Epithelial cell of esophagus (primary cell): ENCODE data around the gene ZBTB6.

Experiments
- DNase-seq: peaks from one replicate; pipeline ENCODE4 v3.0.0; 2010; ENCODE audit warnings: low read depth
- H3K4me3 ChIP-seq: 2 replicates; pipeline ENCODE4 v1.5.1; 2011; ENCODE audit warnings: mild to moderate bottlenecking, low read length, control low read depth
- TF ChIP-seq, protein P1 (sequence below): IDR thresholded peaks from 2 replicates; pipeline ENCODE4 v1.5.1; 2011; ENCODE audit warnings: low read depth, mild to moderate bottlenecking, low read length, control low read depth, inconsistent platforms; ENCODE audit not compliant: insufficient read depth; ENCODE audit errors: missing control alignments

Gene ZBTB6

DNA sequence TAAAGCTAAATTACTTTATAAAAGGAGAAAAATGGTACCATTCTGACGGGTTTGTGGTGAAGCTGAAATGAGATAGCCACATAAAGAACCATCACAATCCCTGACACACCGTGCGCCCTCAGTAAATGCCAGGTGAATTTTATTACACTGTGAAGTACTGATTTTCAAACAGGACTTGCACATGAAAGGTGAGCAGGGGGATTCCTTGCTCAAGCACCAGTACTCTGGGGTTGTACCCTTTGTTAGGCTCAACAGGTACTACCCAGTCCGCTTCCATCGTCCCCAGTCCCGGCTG, 27.3 kb upstream of the ZBTB6 start:
- TF ChIP-seq, protein P1, sequence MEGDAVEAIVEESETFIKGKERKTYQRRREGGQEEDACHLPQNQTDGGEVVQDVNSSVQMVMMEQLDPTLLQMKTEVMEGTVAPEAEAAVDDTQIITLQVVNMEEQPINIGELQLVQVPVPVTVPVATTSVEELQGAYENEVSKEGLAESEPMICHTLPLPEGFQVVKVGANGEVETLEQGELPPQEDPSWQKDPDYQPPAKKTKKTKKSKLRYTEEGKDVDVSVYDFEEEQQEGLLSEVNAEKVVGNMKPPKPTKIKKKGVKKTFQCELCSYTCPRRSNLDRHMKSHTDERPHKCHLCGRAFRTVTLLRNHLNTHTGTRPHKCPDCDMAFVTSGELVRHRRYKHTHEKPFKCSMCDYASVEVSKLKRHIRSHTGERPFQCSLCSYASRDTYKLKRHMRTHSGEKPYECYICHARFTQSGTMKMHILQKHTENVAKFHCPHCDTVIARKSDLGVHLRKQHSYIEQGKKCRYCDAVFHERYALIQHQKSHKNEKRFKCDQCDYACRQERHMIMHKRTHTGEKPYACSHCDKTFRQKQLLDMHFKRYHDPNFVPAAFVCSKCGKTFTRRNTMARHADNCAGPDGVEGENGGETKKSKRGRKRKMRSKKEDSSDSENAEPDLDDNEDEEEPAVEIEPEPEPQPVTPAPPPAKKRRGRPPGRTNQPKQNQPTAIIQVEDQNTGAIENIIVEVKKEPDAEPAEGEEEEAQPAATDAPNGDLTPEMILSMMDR: no peak
- DNase-seq: no peak
- peak overlapping the region; percentile 29 for H3K4me3 ChIP-seq

DNA sequence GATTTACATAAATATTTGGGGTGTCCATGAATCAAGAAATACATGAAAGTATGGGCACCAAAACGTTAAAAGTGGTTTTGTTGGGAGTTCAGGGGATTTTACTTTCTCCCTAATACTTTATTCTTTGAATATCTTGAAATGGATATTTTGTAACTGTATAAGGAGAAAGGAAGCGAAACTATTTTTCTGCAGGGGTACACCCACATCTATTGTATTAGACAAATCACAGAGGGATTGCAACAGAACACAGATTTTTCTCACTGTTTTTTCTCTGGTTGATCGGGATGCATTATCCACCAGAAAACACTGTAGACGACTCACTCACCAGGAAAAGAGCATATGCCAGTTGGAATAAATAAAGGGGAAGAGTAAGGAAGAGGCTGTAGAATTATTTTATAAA, 26.5 kb upstream of the ZBTB6 start:
- TF ChIP-seq, protein P1: no peak
- DNase-seq: no peak
- no peak overlapping the region for H3K4me3 ChIP-seq

DNA sequence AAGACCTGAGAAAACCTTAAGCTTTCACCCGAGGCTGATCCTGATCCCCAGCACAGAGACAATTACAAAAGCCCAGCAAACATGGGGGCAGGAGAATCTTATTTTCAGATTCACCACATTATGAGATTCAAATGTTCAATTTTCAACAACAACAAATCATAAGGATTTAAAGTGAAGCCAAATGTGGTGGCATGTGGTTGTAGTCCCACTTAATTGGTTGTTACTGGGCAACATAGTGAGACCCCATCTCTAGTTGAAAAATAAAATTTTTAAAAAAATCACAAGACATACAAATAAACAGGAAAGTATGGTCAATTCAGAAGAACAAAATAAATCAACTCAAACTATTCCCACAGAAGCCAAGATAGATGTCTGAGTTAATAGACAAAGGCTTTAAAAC, 23.8 kb upstream of the ZBTB6 start:
- TF ChIP-seq, protein P1: no peak
- no peak overlapping the region for H3K4me3 ChIP-seq
- DNase-seq: no peak

DNA sequence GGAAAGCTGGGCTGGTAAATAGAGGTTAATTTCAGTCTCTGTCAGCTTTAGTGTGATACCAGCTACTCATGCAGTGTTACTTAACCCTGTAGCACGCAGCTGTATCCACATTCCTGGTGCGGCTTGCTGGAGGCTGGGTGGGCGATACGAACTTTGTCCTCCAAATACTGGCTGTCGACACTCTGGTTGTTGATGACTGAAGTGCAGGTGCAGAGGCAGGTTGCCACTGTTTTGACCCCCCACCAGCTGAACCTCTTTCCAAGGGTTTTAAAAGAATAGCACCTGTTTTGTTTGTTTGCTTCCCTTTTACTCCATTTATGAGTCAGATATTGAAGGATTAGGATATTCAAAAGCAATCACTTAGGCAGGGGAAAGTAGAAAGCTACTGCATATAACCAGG, 23.3 kb upstream of the ZBTB6 start:
- H3K4me3 ChIP-seq: no peak overlapping the region
- no peak for DNase-seq
- TF ChIP-seq, protein P1: no peak

DNA sequence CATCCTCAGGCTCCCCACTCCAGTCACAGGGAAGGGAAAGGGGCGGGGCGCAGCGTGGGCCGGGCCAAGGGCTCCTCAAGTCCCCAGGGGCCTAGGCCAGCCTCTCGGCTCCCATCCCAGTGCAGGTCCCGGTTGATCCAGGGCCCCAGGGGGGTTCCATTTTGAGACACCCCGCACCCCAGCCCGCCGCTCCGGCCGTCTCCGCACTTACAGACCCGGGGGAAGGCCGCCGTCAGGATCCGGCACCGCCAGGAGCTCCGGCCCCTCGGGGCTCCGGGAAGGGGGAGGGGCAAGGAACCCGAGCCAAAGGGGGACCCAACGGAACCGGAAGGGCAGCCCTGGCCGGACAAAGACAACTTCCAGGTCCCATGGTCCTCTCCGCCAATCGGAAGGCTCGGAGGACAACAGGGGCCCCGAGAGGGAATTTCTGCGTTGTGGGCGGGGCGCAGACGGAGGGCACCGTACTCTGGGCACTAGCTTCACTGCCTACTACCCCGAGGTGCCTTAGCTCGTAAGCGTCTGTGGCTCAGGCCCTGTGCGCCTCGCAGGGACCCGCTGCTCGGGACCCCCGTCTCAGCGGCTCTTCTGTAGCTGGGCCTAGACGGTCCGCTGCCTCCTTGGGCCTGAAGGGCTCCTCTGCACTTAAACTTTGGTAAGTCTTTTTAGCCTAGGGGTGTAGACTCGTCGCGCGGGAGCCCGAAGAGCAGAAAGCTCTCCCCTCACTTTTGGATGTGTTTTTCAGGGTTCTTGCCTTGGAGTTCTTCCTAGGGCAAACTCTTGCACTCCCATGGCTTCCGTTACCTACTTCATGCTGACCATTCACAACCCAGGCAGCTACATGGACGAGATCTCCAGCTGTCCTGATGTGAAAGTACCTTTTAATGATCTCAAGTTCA, 18.4 kb upstream of the ZBTB6 start, which contains the start of gene ZBTB26:
ZBTB26 (minus strand) TSS at position 287 of the 896 bp plus-strand sequence. CDS start 11,578 bp downstream, outside the sequence.
- TF ChIP-seq, protein P1: no peak
- H3K4me3 ChIP-seq: peak within 1 kb of the TSS; percentile 66
- DNase-seq: peak; percentile 93

DNA sequence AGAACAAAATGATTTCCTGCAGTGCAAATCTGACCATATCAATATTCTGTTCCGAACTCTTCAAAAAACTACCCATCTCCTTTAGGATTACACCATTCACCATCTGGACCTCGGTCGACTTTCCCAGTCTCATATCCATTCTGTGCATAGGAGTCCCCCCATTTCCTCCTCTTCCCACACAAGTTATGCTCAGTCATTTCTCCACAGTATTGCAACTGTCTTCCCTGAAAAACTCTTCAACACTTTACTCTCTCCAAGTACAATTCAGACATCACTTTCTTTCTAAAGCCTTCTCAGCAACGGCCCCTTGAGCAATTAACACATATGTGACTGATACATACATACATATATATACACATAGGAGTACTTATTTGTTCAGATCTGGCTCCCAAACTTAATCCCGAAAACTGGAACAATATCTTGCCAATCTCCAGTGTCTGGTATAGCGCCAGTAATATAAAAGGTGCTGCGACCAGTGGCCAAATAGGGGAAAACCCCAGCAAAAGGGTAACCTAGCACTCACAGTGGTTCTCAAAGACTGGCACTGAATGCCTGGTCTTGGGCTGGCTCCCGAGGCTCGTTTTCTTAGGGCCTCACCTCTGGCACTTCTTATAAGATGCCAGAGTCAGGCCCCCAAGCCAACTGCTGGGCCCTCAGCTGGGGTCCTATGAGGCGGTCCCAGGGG, 17.6 kb upstream of the ZBTB6 start:
- TF ChIP-seq, protein P1: no peak
- no peak for DNase-seq
- H3K4me3 ChIP-seq: peak overlapping the region; percentile 66
